WERI-Rb-1 (cell line): Measurements from ENCODE around the gene UBE2D3.
A peak's percentile ranks its signal among the peaks of the same experiment; 100 is the strongest.

Source experiments
- DNase-seq: peaks from one replicate; pipeline ENCODE4 v3.0.0-alpha.2; 2020
- H3K27ac ChIP-seq: fragments of 250-450 bp; sonication (Bioruptor Pico); 2 replicates; pipeline ENCODE4 v1.5.1; 2020; ENCODE audit warnings: mild to moderate bottlenecking, moderate library complexity
- H3K27me3 ChIP-seq: fragments of 250-450 bp; sonication (Bioruptor Pico); 2 replicates; pipeline ENCODE4 v1.5.1; 2021; ENCODE audit warnings: mild to moderate bottlenecking, low read depth, moderate library complexity; ENCODE audit not compliant: insufficient read depth, severe bottlenecking
- H3K36me3 ChIP-seq: fragments of 250-450 bp; sonication (Bioruptor Pico); 2 replicates; pipeline ENCODE4 v1.5.1; 2020; ENCODE audit warnings: mild to moderate bottlenecking, moderate library complexity
- H3K4me3 ChIP-seq: 2 replicates; pipeline ENCODE4 v1.5.1; 2011; ENCODE audit warnings: low read depth, mild to moderate bottlenecking, control low read depth, low read length
- H3K9me3 ChIP-seq: fragments of 250-450 bp; sonication (Bioruptor Pico); 2 replicates; pipeline ENCODE4 v1.5.1; 2021; ENCODE audit warnings: mild to moderate bottlenecking, moderate library complexity; ENCODE audit not compliant: severe bottlenecking
- TF ChIP-seq, protein P1 (sequence below): IDR thresholded peaks from 2 replicates; pipeline ENCODE4 v1.5.1; 2011; ENCODE audit warnings: low read depth, mild to moderate bottlenecking, control low read depth, inconsistent platforms, low read length

The UBE2D3 gene

DNA sequence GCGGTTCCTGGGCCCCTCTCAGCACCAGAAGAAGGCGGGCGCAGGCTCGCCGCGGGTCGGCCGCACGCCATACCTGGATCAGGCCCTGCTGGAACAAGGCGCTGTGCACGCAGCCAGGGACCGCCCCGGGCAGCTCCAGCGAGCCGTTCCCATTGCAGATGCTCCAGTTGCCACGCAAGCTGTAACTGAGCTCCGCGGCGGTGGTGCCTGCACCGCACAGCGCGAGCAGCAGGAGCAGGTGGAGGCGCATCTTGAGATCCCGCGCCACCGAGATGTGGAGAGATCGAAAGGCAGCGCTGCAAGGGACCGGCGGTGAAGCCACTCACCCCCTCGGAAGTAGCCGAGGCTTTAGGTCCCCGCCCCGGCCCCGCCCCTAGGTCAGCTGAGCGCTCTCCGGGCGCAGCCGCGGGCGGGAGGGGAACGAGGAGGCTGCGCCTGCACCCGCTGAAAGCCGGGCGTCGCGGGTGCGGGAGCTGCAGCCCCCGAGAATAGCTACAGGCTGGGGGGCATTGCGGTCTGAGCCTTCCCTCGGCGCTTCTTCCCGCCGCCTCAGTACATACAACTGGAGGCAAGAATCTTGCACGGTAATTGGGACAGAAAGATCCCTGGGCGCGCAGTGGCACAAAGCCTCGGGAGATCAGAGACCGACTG, 66.6 kb downstream of the UBE2D3 start, which contains the start of gene MANBA:
Gene MANBA (minus strand): TSS at position 324 of the 651 bp plus-strand sequence. CDS start 74 bp downstream, at position 250.
- H3K9me3 ChIP-seq: no peaks in the 10 kb centered on the region
- TF ChIP-seq, protein P1, sequence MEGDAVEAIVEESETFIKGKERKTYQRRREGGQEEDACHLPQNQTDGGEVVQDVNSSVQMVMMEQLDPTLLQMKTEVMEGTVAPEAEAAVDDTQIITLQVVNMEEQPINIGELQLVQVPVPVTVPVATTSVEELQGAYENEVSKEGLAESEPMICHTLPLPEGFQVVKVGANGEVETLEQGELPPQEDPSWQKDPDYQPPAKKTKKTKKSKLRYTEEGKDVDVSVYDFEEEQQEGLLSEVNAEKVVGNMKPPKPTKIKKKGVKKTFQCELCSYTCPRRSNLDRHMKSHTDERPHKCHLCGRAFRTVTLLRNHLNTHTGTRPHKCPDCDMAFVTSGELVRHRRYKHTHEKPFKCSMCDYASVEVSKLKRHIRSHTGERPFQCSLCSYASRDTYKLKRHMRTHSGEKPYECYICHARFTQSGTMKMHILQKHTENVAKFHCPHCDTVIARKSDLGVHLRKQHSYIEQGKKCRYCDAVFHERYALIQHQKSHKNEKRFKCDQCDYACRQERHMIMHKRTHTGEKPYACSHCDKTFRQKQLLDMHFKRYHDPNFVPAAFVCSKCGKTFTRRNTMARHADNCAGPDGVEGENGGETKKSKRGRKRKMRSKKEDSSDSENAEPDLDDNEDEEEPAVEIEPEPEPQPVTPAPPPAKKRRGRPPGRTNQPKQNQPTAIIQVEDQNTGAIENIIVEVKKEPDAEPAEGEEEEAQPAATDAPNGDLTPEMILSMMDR: no peak
- peak within 1 kb of the TSS; percentile 67 for H3K4me3 ChIP-seq
- H3K27ac ChIP-seq: peak within 1 kb of the TSS; percentile 65
- H3K36me3 ChIP-seq: no peaks in the 10 kb centered on the region
- DNase-seq: peak; percentile 93
- H3K27me3 ChIP-seq: no peaks in the 10 kb centered on the region

DNA sequence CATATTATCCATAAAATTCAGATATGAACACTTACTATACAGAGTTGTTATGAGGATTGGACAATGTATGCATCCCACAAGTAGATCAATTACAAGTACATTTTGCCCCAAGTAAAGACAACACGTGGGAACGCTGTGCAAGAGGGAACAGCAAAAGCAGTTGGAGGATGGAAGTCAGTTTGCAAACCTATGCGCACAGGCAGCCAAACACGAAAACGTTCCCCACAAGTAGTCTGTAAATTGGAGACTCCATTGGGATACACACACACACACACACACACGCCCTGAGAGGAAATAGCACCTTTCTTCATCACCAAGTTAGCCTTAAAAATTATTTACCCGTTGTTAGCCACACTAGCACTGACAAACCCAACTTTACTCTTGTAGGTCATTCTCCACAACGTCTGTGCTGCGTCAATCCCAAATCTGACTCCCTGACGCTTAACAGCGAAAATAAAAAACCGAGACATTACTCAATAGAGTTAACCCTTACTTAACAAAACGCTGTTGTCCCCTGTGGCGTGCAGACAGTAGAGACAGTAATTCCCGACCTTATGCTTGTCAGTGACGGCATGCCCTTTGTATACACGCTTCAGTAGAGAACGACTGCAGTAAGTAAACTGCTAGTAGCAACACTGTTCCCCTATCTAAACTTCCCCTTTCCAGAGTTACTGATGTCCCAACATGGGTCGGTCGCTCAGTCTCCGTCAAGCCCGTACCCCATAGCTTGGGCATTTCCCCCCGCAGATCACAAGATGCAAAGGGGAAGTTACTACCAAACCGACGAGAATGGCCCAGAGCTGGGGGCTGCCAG, 67.3 kb downstream of the UBE2D3 start:
- Histone ChIP-seq H3K4me3 (peak overlapping the region; percentile 67), H3K27me3 (no peaks in the 10 kb centered on the region), H3K36me3 (no peaks in the 10 kb centered on the region), H3K27ac (peak overlapping the region; percentile 24), H3K9me3 (peaks cover 5% of the 10 kb centered on the region)
- TF ChIP-seq, protein P1: no peak
- DNase-seq: no peak

DNA sequence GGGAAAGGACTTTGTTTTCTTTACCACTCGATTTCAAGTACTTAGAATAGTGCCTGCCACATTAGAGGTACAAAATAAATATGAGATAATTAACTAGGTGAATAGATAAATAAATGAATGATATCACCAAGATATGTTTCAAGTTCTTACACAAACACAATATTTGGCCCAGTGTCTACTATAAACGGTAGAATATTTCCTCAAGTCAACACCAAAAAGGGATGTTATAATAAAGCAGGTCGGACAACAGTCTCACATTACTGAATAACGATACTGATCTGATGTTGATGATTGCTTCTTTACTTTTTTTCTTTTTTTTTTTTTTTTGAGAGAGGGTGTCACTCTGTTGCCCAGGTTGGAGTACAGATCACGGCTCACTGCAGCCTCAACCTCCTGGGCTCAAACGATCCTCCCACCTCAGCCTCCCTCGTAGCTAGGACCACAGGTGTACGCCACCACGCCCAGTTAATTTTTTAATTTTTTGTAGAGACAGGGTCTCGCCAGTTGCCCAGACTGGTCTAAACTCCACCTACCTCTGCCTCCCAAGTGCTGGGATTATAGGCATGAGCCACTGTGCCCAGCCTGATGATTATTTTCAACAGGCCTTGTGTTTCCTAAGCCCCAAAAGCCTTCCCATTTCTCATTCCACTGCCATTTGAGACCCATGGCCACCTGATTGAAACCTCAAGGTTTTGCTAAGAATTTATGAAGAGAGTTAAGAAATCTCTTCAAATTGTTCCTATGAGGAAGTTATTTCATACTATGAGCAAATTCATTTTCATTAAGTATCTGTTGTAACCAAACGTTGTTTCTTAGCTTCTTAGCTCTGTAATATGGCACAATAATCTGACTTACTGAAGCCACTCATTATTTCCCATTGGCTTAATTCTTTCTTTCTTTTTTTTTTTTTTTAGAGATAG, 68.8 kb downstream of the UBE2D3 start:
- Histone ChIP-seq H3K9me3 (peaks cover 8% of the 10 kb centered on the region), H3K36me3 (no peaks in the 10 kb centered on the region), H3K27me3 (no peaks in the 10 kb centered on the region), H3K4me3 (no peak overlapping the region), H3K27ac (no peak overlapping the region)
- TF ChIP-seq, protein P1: no peak
- no peak for DNase-seq

DNA sequence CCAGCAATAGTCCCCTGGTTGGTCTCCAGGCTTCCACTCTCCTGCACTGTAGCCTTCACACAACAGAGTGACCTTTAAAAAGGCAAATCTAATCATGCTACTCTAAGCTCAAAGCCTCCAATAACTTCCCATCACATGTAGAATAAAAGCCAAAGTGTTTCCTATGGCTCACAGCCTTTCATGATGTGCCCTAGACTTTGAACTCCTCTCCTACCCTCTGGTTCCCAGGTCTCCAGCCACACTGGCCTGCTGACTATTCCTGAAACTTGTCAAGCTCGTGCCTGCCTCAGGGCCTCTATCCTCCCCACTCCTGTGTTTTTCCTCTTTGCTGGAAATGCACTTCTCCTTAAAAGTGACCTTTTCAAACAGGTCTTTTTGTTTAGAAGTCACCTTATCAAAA, 69.7 kb downstream of the UBE2D3 start:
- no peak overlapping the region for H3K27ac ChIP-seq
- TF ChIP-seq, protein P1: no peak

DNA sequence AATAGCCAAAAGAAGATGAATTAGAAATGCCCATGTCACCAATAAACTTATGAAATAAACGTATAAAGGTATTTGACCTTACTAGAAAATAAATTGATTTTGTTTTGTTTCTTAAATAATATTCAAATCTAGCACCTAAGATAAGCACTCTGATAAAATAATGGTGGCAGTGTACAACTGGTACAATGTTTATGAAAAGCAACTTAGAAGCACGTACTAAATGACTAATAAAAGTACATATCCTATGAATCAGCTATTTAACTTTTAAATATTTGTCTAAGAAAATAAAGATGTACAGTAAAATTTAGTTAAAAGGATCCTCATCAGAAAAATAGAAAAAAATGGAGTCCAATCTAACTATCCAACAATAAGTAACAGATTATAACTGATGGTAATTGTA, 73.3 kb downstream of the UBE2D3 start:
- peaks cover 8% of the 10 kb centered on the region for H3K9me3 ChIP-seq
- no peaks in the 10 kb centered on the region for H3K36me3 ChIP-seq
- DNase-seq: no peak
- H3K4me3 ChIP-seq: no peak overlapping the region
- no peaks in the 10 kb centered on the region for H3K27me3 ChIP-seq
- TF ChIP-seq, protein P1: no peak
- no peak overlapping the region for H3K27ac ChIP-seq

More for the DNA sequence above, 69.7 kb downstream of the UBE2D3 start:
- Histone ChIP-seq H3K9me3 (peaks cover 8% of the 10 kb centered on the region), H3K4me3 (no peak overlapping the region), H3K27me3 (no peaks in the 10 kb centered on the region), H3K36me3 (no peaks in the 10 kb centered on the region)
- DNase-seq: no peak
